ENCODE measurements around the gene ARL10.
"Not testable (repeated sequence)": the region's sequence is repeated elsewhere in the genome, so short reads cannot be mapped to it uniquely, and the experiment has no call there.

ARL10 gene

GRCh38 chr5:176388444-176389134 lies 23.3 kb downstream of the ARL10 start, which contains the start of the genes HIGD2A and NOP16:
TSS of gene HIGD2A (plus strand) at chr5:176388751. CDS start at chr5:176388820, 69 bp downstream.
TSS of gene NOP16 (minus strand) at chr5:176388598. CDS start at chr5:176388539, 59 bp downstream.
- DNase-seq (ENCODE audit: low read depth), result peak; percentile 100

- no peak for DNase-seq (ENCODE audit: low read depth)
These were observed 24.1 kb downstream of the ARL10 start for GRCh38 chr5:176389135-176390123.

DNA sequence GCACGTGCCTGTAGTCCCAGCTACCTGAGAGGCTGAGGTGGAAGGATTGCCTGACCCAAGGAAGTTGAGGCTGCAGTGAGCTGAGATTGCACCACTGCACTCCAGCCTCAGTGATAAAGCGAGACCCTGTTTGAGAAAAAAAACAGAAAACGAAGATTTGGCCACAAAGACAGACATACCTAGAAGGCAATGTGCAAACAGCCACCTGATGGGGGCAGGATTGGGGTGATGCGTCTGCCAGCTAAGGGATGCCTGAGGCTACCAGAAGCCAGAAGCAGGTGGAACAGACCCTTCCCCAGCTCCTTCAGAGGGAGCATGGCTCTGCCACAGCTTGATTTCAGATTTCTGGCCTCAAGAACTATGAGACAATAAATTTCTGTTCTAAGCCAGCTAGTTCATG lies 26.2 kb downstream of the ARL10 start:
- no peak for DNase-seq (ENCODE audit: low read depth)

GRCh38 chr5:176391999-176392398 lies 26.7 kb downstream of the ARL10 start:
- no peak for DNase-seq (ENCODE audit: low read depth)

DNA sequence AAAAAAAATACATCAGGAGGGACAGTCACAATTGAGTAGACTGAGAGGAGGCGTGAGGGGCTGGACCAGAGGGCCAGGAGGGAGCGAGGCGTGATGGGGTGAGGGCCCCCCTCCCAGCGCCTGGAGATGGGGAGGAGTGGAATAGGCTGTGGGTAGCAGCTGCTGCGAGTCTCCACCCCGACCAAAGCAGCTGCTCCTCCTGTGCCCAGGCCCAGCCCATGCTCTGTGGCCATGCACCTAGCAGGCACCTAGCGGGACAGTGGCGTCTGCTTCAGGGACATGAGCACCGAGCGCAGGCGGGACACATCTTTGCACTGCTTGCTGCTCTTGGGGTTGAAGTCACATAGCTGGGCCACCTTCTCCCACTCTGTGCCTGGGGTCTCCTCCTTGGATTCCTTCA lies 27.2 kb downstream of the ARL10 start:
- DNase-seq (ENCODE audit: low read depth), result no peak

GRCh38 chr5:176394096-176394495 lies 28.8 kb downstream of the ARL10 start:
- no peak for DNase-seq (ENCODE audit: low read depth)

- no peak for DNase-seq (ENCODE audit: low read depth)
These were observed 29.8 kb downstream of the ARL10 start for GRCh38 chr5:176394881-176395675.

DNA sequence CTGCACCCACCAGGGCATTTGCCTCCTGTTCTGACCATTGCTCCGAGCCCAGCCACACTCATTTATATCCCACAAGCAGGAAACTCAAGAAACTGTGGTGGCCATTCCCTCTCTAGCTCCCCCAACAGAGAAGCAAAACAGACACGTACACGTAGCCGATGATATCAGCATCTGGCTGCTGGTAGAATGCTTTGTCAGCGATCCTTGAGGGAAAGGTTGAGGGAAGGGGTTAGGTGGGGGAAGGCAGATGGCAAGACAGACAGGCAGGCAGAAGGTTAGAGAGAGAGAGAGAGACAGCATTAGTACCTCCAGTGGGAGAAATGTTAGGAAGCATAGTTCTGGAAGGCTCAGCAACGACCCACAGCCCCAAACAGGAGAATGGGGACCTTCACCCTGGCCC lies 31.0 kb downstream of the ARL10 start:
- DNase-seq (ENCODE audit: low read depth), result no peak

DNA sequence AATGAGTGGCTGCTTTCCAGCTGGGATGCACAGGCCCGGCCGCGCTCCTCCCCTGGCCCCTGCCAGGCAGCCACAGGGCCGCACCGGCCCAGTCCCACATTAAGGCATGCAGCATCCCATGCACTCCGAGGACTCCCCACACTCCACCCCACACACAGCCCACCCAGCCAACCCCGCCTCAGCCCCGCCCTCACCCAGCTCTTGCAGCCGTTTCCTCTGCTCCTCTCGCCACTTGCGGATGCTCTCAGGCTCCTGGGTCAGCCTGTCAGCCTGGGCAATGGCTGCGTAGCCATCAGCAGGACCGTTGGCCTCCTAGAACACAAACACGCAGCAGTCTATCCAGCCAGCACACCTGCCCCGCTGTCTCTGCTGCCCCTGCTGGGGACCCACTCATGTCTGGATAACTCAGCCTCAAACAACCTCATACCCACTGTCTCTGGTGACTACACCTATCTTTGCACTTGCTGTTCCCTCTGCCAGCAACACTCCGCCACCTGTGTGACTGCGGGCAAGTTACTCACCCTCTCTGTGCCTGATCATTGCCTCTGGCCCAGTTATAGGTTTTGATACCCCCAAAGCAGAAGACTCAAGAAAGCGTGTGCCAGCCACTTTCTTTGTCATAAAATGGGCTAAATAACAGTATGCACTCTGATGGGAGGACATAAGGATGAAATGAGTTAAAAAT lies 32.6 kb downstream of the ARL10 start:
- no peak for DNase-seq (ENCODE audit: low read depth)

- DNase-seq (ENCODE audit: low read depth), result no peak
These were observed 35.3 kb downstream of the ARL10 start for GRCh38 chr5:176400382-176401156.

DNA sequence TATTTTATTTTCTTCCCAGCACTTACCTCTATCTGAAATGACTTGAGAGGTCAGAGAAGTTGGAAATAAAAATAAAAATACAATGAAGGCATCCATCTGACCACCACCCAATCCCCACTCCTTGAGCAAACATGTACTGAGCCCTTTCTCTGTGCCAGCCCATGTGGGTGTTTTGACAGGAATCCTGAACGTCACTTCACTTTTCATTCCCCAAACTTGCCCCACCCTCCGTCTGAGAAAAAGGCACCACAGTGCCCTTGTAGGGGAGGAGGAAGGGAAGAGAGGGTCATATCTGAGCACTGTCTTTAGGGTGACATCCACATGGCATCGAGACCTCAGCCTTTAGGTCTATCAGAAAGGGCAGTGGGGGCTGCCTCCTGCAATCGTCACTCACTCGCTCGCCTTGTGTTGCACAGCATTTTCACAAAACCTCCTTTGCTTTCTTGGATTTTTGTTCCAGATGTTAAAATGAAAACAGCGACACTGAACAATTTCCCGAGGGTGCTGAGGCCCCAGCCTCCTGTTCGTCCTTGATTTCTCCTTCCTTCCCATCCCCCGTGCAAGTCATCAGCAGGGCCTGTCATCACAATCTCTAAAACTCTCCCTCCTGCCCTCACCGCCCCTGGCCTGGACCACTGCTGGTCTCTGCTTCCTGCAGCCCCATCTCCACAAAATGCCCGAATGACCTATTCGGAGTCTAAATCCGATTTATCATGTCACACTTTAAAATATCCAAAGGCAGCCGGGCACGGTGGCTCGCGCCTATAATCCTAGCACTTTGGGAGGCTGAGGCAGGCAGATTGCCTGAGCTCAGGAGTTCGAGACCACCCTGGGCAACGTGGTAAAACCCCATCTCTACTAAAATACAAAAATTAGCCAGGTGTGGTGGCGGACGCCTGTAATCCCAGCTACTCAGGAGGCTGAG lies 36.3 kb downstream of the ARL10 start:
- DNase-seq (ENCODE audit: low read depth), result no peak

DNA sequence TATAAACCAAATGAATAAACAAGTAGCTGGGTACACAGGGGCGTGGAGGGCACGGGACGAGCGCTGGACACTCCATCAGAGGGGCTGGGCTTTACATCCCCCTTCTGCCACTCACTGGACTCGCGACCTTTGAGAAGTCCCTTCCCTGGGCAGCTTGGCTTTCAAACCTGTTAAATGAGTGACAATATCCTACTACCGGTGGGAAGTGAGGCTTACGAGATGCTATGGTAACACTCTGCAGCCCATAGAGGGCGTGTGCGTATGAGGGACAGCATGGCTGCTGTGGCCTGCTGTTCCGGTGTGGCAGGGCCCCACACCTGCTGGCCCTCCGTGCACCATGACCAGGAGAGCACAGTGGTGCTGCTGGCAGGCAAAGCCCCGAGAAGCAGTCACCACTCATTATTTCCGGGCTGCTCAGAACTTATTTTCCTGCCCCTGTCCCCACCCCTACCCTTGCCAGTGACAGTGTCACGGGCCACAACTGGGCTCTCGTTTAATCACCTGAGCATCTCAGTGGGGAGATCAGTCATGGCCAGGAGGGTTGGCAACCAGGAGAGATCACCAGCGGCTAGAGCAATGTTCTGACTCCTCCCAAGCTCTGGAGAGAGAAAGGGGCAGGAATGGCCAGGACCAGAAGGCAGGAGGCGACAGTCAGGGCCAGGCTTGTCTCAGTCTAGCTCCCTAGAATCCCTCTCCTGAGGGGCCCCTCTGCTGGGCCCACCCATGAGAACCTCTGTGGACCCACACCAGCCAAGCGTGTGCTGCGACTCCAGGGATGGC lies 40.6 kb downstream of the ARL10 start:
- DNase-seq (ENCODE audit: low read depth), result no peak

DNA sequence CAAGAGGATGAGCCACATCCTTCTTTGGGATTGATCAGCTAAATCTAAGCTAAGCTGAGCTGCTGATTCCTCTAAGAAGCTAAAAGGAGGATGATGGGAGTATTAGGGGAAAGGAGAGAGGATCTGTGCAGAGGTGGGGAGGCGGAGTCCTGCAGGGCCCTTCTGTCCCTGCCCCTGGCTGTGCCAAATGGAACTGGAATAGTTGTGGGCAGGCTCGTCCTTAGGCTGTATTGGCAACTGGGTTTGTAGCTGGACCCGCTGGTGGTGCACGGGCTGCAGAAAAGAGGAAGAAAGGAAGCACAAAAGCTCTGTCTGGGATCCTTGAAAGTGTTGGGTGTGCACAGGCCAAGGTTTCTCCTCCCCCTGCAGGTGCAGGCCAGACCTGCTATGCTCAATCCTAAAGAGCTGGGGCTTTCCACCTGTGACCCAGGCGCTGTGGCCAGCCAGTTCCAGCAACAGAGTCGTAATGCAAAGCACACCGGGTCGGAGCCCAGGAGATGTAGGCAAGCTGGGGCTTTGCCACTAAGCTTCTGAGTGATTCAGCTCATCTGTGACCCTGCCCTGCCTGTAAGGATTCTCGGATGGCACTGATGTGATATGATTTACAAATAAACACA lies 41.3 kb downstream of the ARL10 start:
- no peak for DNase-seq (ENCODE audit: low read depth)

DNA sequence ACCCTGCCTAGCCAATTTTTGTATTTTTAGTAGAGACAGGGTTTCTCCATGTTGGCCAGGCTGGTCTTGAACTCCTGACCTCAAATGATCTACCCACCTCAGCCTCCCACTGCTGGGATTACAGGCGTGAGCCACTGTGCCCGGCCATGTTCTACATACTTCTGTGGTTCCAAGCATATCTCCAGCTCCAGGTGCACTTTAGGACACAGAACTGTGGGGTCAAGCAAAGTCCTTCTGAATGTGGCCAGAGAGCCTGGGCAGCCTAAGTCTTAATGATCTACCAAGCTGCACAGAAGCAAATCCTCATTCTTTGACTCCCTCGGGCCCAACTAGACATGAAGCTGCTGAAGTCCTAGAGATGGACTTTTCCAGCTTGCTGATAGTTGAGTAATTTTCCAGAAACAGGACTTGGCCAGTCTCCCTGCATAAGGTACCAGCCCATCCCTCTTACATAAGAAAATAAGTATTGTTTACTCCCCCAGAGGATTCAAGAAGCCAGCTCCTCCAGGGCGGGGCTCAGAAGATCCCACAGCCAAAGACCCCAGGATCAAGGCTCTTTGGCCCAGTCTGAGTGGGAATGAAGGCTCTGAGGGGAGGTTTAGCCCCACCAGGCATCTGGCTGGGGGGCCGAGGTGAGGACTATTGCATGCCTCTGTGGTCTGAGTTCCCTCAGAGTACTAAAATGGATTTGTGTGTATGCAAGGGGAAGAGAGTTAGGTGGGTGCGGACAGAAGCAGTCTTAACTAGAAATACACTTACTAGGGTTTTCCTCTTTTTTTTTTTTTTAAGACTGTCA lies 42.4 kb downstream of the ARL10 start:
- no peak for DNase-seq (ENCODE audit: low read depth)

DNA sequence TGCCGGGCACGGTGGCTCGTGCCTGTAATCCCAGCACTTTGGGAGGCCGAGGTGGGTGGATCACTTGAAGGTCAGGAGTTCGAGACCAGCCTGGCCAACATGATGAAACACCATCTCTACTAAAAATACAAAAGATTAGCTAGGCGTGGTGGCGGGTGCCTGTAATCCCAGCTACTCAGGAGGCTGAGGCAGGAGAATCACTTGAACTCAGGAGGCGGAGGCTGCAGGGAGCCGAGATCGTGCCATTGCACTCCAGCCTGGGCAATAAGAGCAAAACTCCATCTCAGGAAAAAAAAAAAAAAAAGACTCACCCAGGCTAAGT lies 42.9 kb downstream of the ARL10 start:
- not testable (repeated sequence) for DNase-seq (ENCODE audit: low read depth)

- DNase-seq (ENCODE audit: low read depth), result no peak
These were observed 43.3 kb downstream of the ARL10 start for GRCh38 chr5:176408590-176408989.

- DNase-seq (ENCODE audit: low read depth), result no peak
These were observed 44.5 kb downstream of the ARL10 start for GRCh38 chr5:176409765-176410164.
